ENCODE results near the gene CRKL.

DNA sequence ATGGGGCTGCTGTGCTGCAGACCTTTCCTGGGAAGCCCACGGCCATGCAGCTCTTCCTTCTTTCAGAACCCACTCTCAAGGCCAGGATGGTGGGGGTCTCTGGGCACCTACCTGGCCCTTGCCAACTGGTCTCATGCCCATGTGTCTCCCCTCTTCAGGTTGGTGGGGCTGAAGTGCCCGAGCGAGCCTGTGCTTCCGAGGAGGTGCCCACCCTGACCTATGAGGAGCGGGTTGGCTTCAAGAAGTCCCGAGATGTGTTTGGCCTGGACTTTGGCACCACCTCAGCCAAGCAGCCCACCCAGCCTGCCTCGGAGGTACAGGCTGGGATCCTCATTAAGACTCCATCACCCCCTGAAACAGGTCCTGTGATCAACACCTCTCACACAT is 74.8 kb downstream of the CRKL start:
- TF ChIP-seq EZH2 (IDR thresholded peaks at IDR 0.05; ENCODE audit: insufficient read depth, poor library complexity, severe bottlenecking), result no peak
- no peak for TF ChIP-seq EZH2phosphoT487 (IDR thresholded peaks at IDR 0.05; ENCODE audit: insufficient read depth, low read depth)
